Measurements from ENCODE around the gene TRAPPC5.

Gene TRAPPC5

GRCh38 chr19:7645656-7646425 lies 34.8 kb upstream of the TRAPPC5 start:
- DNase-seq (ENCODE audit: low read depth in 2 of 2): no peak

- no peak for DNase-seq (ENCODE audit: low read depth in 2 of 2)
These were observed 34.3 kb upstream of the TRAPPC5 start for GRCh38 chr19:7646426-7646700.

- DNase-seq (ENCODE audit: low read depth in 2 of 2): no peak
These were observed 33.5 kb upstream of the TRAPPC5 start for GRCh38 chr19:7647156-7647555.

GRCh38 chr19:7648265-7649014 lies 32.2 kb upstream of the TRAPPC5 start:
- no peak for DNase-seq (ENCODE audit: low read depth in 2 of 2)

- DNase-seq (ENCODE audit: low read depth in 2 of 2): no peak
These were observed 30.5 kb upstream of the TRAPPC5 start for GRCh38 chr19:7650148-7650547.

- peak; percentile 72 to 77 for DNase-seq (ENCODE audit: low read depth in 2 of 2)
These were observed 28.5 kb upstream of the TRAPPC5 start for GRCh38 chr19:7652061-7652641.

GRCh38 chr19:7654401-7654800 lies 26.2 kb upstream of the TRAPPC5 start:
- no peak for DNase-seq (ENCODE audit: low read depth in 2 of 2)

GRCh38 chr19:7655581-7655980 lies 25.1 kb upstream of the TRAPPC5 start:
- DNase-seq (ENCODE audit: low read depth in 2 of 2): no peak

GRCh38 chr19:7657131-7657751 lies 23.4 kb upstream of the TRAPPC5 start:
- DNase-seq (ENCODE audit: low read depth in 2 of 2): no peak

- DNase-seq (ENCODE audit: low read depth in 2 of 2): no peak
These were observed 22.4 kb upstream of the TRAPPC5 start for GRCh38 chr19:7658219-7658686.

- no peak for DNase-seq (ENCODE audit: low read depth in 2 of 2)
These were observed 18.7 kb upstream of the TRAPPC5 start for GRCh38 chr19:7661744-7662538.

GRCh38 chr19:7662657-7663056 lies 18.0 kb upstream of the TRAPPC5 start:
- no peak for DNase-seq (ENCODE audit: low read depth in 2 of 2)

- no peak for DNase-seq (ENCODE audit: low read depth in 2 of 2)
These were observed 16.9 kb upstream of the TRAPPC5 start for GRCh38 chr19:7663706-7664105.

- DNase-seq (ENCODE audit: low read depth in 2 of 2): no peak
These were observed 15.6 kb upstream of the TRAPPC5 start for GRCh38 chr19:7665076-7665475.

- no peak for DNase-seq (ENCODE audit: low read depth in 2 of 2)
These were observed 11.8 kb upstream of the TRAPPC5 start, which contains the start of gene RETN for GRCh38 chr19:7668842-7669241. Gene RETN (plus strand): TSS chr19:7669049. CDS start chr19:7669327, 278 bp downstream.

GRCh38 chr19:7669641-7670040 lies 11.0 kb upstream of the TRAPPC5 start:
- DNase-seq (ENCODE audit: low read depth in 2 of 2): no peak

GRCh38 chr19:7670150-7670783 lies 10.4 kb upstream of the TRAPPC5 start:
- no peak for DNase-seq (ENCODE audit: low read depth in 2 of 2)

- no peak for DNase-seq (ENCODE audit: low read depth in 2 of 2)
These were observed 9.8 kb upstream of the TRAPPC5 start for GRCh38 chr19:7670790-7671189.

GRCh38 chr19:7672522-7672921 lies 8.1 kb upstream of the TRAPPC5 start:
- no peak for DNase-seq (ENCODE audit: low read depth in 2 of 2)

GRCh38 chr19:7674010-7675005 lies 6.3 kb upstream of the TRAPPC5 start:
- DNase-seq (ENCODE audit: low read depth in 2 of 2): no peak

Data from stimulated activated CD4-positive, alpha-beta T cell treated with anti-CD3 and anti-CD28 coated beads, Interleukin-12 subunit alpha, Interleukin-12 subunit beta, amount 100 ng/mL, for 24 hours (primary cell).